Nephron (organoid): Measurements from ENCODE around the gene LARP1.

Experiments used
- H3K27ac Mint-ChIP-seq, 3 experiments: 2 replicates each; pipeline ENCODE4 v1.8.0; 2020; ENCODE audit warnings: mixed read lengths in 3 of 3, mild to moderate bottlenecking in 2 of 3, moderate library complexity in 1 of 3
- H3K27me3 Mint-ChIP-seq: 2 replicates; pipeline ENCODE4 v1.8.0; 2021; ENCODE audit warnings: low read depth, mild to moderate bottlenecking, moderate library complexity, mixed read lengths
- H3K36me3 Mint-ChIP-seq: 2 replicates; pipeline ENCODE4 v1.8.0; 2020; ENCODE audit warnings: low read depth, mixed read lengths
- H3K4me1 Mint-ChIP-seq: 2 replicates; pipeline ENCODE4 v1.8.0; 2020; ENCODE audit warnings: mixed read lengths
- H3K4me3 Mint-ChIP-seq, 3 experiments: 2 replicates each; pipeline ENCODE4 v1.8.0; 2020; ENCODE audit warnings: mild to moderate bottlenecking in 3 of 3, mixed read lengths in 3 of 3, moderate library complexity in 2 of 3
- H3K9me3 Mint-ChIP-seq: 2 replicates; pipeline ENCODE4 v1.8.0; 2020; ENCODE audit warnings: mixed read lengths
- CTCF ChIP-seq, 3 experiments: fragments of 200-600 bp; sonication (generic); IDR thresholded peaks; one replicate each; pipeline ENCODE4 v1.5.0; 2021; ENCODE audit warnings: antibody characterized with exemption in 3 of 3; ENCODE audit not compliant: unreplicated experiment in 3 of 3

Gene LARP1

GRCh38 chr5:154786414-154786813 lies 31.2 kb downstream of the LARP1 start:
- no peaks in the 10 kb centered on the region for H3K27me3 Mint-ChIP-seq
- no peak for TF ChIP-seq CTCF (IDR thresholded peaks at IDR 0.05; ENCODE audit: unreplicated experiment in 3 of 3)
- no peak overlapping the region for H3K4me3 Mint-ChIP-seq
- peaks cover 43% of the 10 kb centered on the region for H3K4me1 Mint-ChIP-seq
- no peaks in the 10 kb centered on the region for H3K9me3 Mint-ChIP-seq
- H3K27ac Mint-ChIP-seq = no peak overlapping the region
- peaks cover 16% of the 10 kb centered on the region for H3K36me3 Mint-ChIP-seq

GRCh38 chr5:154788212-154788611 lies 33.0 kb downstream of the LARP1 start:
- TF ChIP-seq CTCF (IDR thresholded peaks at IDR 0.05; ENCODE audit: unreplicated experiment in 3 of 3) = no peak
- H3K27me3 Mint-ChIP-seq = no peaks in the 10 kb centered on the region
- H3K4me3 Mint-ChIP-seq = no peak overlapping the region
- peaks cover 30% of the 10 kb centered on the region for H3K36me3 Mint-ChIP-seq
- peak overlapping the region in 2 of 3 experiments; percentile 7 to 18 for H3K27ac Mint-ChIP-seq
- H3K9me3 Mint-ChIP-seq = no peaks in the 10 kb centered on the region
- H3K4me1 Mint-ChIP-seq = peaks cover 26% of the 10 kb centered on the region

DNA sequence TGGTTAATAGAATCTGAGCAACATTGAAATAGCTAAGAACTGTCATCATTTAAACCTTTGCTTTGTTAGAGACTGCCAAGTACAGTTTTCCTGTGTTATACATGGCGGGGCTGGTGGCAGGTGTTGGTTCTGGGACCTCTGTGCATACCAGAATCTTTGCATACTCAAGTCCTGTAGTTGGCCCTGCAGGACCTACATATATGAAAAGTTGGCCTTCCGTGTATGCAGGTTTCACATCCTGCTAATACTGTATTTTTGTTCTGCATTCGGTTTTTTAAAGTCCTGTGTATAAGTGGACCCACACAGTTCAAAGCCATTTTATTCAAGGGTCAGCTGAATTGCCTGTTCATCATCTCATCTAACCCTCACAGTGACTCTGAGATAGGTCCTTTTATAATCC lies 36.4 kb downstream of the LARP1 start:
- Mint-ChIP-seq H3K27ac (no peak overlapping the region), H3K4me1 (no peaks in the 10 kb centered on the region), H3K9me3 (no peaks in the 10 kb centered on the region), H3K36me3 (peaks cover 55% of the 10 kb centered on the region), H3K27me3 (no peaks in the 10 kb centered on the region), H3K4me3 (no peak overlapping the region)
- no peak for TF ChIP-seq CTCF (IDR thresholded peaks at IDR 0.05; ENCODE audit: unreplicated experiment in 3 of 3)

GRCh38 chr5:154793599-154794524 lies 38.7 kb downstream of the LARP1 start:
- Mint-ChIP-seq H3K4me1 (no peaks in the 10 kb centered on the region), H3K27ac (no peak overlapping the region), H3K4me3 (no peak overlapping the region), H3K27me3 (no peaks in the 10 kb centered on the region), H3K9me3 (no peaks in the 10 kb centered on the region), H3K36me3 (peaks cover 63% of the 10 kb centered on the region)
- no peak for TF ChIP-seq CTCF (IDR thresholded peaks at IDR 0.05; ENCODE audit: unreplicated experiment in 3 of 3)

- Mint-ChIP-seq H3K9me3 (no peaks in the 10 kb centered on the region), H3K27ac (no peak overlapping the region), H3K36me3 (peaks cover 70% of the 10 kb centered on the region), H3K4me3 (no peak overlapping the region), H3K4me1 (no peaks in the 10 kb centered on the region), H3K27me3 (no peaks in the 10 kb centered on the region)
- TF ChIP-seq CTCF (IDR thresholded peaks at IDR 0.05; ENCODE audit: unreplicated experiment in 3 of 3) = no peak
Observed at GRCh38 chr5:154794525-154795234, 39.5 kb downstream of the LARP1 start.
